Measurements from ENCODE around the gene SLC1A7.

The SLC1A7 gene

DNA sequence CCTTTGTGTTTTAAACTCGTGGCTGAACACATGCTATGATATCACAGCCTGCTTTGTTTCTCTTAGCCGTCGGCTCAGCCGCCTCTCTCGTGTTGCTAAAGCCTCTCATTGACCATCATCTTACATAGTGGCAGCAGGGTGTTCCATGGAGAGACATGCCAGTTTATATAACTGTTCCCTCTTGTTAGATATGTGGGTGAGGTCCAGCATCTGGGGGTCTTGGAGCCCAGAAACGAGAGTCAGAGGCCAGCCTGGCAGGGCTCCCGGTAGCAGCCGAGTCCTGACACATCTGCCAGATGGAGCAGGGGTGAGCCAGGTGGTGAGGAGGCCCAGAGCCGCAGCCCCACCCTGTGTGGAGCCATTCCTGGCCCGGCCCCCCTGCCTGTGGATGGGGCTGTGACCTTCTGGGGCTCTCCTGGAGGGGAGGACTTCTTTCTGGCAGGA is 68.5 kb downstream of the SLC1A7 start:
- no peak overlapping the region for H3K4me3 ChIP-seq (ENCODE audit: low read length)
- TF ChIP-seq, protein P1, sequence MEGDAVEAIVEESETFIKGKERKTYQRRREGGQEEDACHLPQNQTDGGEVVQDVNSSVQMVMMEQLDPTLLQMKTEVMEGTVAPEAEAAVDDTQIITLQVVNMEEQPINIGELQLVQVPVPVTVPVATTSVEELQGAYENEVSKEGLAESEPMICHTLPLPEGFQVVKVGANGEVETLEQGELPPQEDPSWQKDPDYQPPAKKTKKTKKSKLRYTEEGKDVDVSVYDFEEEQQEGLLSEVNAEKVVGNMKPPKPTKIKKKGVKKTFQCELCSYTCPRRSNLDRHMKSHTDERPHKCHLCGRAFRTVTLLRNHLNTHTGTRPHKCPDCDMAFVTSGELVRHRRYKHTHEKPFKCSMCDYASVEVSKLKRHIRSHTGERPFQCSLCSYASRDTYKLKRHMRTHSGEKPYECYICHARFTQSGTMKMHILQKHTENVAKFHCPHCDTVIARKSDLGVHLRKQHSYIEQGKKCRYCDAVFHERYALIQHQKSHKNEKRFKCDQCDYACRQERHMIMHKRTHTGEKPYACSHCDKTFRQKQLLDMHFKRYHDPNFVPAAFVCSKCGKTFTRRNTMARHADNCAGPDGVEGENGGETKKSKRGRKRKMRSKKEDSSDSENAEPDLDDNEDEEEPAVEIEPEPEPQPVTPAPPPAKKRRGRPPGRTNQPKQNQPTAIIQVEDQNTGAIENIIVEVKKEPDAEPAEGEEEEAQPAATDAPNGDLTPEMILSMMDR (IDR thresholded peaks at IDR 0.05; ENCODE audit: insufficient read depth, low read depth, low read length, missing control alignments) = no peak
- DNase-seq (ENCODE audit: low read depth) = no peak

DNA sequence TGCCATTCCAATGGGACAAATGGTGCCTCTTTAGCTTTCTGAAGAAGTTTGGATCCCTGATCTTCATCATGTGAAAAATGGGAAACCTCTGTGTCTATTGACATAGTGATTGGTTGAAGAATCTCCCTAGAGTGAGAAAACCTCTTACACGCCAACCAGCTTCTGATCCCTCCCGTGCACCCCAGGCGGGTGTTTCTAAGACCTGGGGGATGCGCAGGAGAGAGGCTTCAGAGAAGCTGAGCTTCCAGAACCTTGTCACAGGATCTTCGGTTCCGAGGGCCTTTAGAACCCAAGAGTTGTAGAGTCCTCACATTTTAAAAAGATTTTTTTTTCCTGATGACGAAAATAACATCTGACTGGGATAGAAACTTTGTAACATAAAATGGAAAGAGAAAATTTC is 69.2 kb downstream of the SLC1A7 start:
- H3K4me3 ChIP-seq (ENCODE audit: low read length) = no peak overlapping the region
- TF ChIP-seq, protein P1 (IDR thresholded peaks at IDR 0.05; ENCODE audit: insufficient read depth, low read depth, low read length, missing control alignments) = no peak
- DNase-seq (ENCODE audit: low read depth) = no peak

DNA sequence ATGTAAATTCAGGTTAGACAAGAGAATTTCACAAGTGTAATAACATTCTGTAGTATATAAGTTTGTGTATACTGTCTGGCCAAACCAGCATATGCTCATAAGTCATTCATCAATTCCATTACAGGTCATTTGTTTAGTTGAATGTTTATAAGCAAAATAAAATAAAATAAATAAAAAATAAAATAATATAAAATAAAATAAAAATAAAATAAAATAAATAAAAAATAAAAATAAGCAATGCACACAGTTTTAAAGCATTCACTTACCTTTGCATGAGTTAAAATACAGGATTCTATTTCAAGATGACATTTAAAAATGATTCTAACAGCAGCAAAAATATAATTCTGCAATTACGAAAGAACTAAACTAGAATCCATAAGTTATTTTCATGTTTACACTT is 70.5 kb downstream of the SLC1A7 start:
- DNase-seq (ENCODE audit: low read depth) = no peak
- TF ChIP-seq, protein P1 (IDR thresholded peaks at IDR 0.05; ENCODE audit: insufficient read depth, low read depth, low read length, missing control alignments) = no peak
- H3K4me3 ChIP-seq (ENCODE audit: low read length) = no peak overlapping the region

- no peak overlapping the region for H3K4me3 ChIP-seq (ENCODE audit: low read length)
- DNase-seq (ENCODE audit: low read depth) = no peak
- TF ChIP-seq, protein P1 (IDR thresholded peaks at IDR 0.05; ENCODE audit: insufficient read depth, low read depth, low read length, missing control alignments) = no peak
These were observed 71.1 kb downstream of the SLC1A7 start for GRCh38 chr1:53071167-53071865.

DNA sequence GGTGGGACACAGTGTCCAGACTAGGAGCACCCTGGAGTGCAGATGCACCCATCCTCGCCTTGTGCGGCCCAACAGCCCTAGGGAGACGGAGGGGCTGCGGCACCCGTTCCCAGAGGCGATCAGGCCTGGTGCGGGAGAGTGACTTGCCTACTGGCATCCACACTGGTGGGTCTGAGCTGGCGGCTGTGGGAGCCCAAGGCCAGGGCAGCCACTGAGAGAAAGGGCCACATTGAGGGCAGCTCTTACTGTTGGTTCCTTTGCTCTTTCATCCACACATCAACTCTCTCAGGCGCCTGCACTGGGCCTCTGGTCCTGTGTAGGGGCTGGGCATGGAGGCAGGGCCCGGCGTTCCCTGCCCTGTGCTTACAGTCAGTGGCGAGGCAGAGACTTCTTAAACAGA is 71.8 kb downstream of the SLC1A7 start:
- DNase-seq (ENCODE audit: low read depth) = no peak
- TF ChIP-seq, protein P1 (IDR thresholded peaks at IDR 0.05; ENCODE audit: insufficient read depth, low read depth, low read length, missing control alignments) = no peak
- H3K4me3 ChIP-seq (ENCODE audit: low read length) = no peak overlapping the region

GRCh38 chr1:53069663-53070327 is 72.6 kb downstream of the SLC1A7 start:
- no peak overlapping the region for H3K4me3 ChIP-seq (ENCODE audit: low read length)
- TF ChIP-seq, protein P1 (IDR thresholded peaks at IDR 0.05; ENCODE audit: insufficient read depth, low read depth, low read length, missing control alignments) = no peak
- no peak for DNase-seq (ENCODE audit: low read depth)
